ENCODE results near the gene MGAT2. TPM values are rescaled to one million over a fixed set of nuclear protein-coding genes. Genes with fewer than 3 reads are reported as not detected.

The MGAT2 gene
- polyA plus RNA-seq, 1 experiment, result 54.7 TPM

DNA sequence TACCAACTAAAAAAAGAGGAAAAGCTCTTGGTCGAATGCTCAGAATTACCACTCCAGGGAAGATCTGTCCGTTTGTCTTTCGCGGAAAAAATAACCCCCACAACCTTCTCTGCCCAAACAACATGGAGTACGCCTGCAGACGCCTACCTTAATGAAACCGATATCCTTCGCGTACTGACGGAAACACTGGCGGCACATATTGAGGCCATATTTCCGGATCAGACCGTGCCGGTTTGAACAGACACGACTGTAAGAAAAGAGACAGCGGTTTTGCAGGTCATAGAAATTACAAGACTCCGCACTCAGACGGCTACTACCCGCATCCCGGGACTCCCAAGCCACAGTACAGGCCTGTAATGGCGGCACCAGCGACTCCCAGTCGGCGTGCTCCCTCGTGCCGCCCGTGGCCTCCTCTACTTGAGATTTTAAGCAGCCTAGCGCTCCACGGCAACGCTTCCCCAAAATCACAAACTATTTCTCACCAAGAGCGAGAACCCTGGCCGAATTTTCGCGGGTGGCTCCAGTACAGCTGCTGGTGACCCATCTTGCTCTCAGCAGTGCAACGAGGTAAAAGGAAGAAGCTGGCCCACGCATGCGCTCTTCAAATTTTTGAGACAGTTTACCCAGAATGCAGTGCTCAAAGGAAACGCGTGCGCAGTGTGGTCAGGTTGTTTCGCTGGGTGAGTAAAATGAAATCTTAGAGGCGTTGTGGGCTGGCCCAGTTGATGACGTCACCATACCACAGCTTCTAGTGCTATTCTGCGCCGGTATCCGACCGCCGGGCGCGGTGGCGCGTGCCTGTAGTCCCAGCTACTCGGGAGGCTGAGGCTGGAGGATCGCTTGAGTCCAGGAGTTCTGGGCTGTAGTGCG lies 34.6 kb upstream of the MGAT2 start, which contains the start of gene RPS29:
TSS of gene RPS29 (minus strand) at position 578 of the 870 bp plus-strand sequence. CDS start at position 544, 34 bp downstream.
- DNase-seq (ENCODE audit: low read depth, low spot score), result peak; percentile 99
- TF ChIP-seq, protein P1, sequence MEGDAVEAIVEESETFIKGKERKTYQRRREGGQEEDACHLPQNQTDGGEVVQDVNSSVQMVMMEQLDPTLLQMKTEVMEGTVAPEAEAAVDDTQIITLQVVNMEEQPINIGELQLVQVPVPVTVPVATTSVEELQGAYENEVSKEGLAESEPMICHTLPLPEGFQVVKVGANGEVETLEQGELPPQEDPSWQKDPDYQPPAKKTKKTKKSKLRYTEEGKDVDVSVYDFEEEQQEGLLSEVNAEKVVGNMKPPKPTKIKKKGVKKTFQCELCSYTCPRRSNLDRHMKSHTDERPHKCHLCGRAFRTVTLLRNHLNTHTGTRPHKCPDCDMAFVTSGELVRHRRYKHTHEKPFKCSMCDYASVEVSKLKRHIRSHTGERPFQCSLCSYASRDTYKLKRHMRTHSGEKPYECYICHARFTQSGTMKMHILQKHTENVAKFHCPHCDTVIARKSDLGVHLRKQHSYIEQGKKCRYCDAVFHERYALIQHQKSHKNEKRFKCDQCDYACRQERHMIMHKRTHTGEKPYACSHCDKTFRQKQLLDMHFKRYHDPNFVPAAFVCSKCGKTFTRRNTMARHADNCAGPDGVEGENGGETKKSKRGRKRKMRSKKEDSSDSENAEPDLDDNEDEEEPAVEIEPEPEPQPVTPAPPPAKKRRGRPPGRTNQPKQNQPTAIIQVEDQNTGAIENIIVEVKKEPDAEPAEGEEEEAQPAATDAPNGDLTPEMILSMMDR (IDR thresholded peaks at IDR 0.05; ENCODE audit: low read depth, low read length), result no peak
- Histone ChIP-seq H3K4me3 (ENCODE audit: low read depth, low read length) (peak within 1 kb of the TSS; percentile 95), H3K9me3 (ENCODE audit: control insufficient read depth, insufficient read depth, low read length) (no peaks in the 10 kb centered on the region), H3K27ac (ENCODE audit: low read depth, low read length) (peak within 1 kb of the TSS; percentile 67), H3K27me3 (ENCODE audit: control insufficient read depth, insufficient read depth, low read length) (no peaks in the 10 kb centered on the region)
- POLR2A ChIA-PET, result interaction anchor here (0.6 to 1.9 kb wide), 10 partner anchors 9 to 223 kb away, joined by 3 to 21 read pairs (median 6); partner anchors contain the start of genes DNAAF2, KLHDC2, LRR1 and MGAT2
- CTCF ChIA-PET, result interaction anchor here (1.1 to 3.7 kb wide), 5 partner anchors 15 to 125 kb away, joined by 4 to 37 read pairs (median 8); no protein-coding TSS in a partner anchor

DNA sequence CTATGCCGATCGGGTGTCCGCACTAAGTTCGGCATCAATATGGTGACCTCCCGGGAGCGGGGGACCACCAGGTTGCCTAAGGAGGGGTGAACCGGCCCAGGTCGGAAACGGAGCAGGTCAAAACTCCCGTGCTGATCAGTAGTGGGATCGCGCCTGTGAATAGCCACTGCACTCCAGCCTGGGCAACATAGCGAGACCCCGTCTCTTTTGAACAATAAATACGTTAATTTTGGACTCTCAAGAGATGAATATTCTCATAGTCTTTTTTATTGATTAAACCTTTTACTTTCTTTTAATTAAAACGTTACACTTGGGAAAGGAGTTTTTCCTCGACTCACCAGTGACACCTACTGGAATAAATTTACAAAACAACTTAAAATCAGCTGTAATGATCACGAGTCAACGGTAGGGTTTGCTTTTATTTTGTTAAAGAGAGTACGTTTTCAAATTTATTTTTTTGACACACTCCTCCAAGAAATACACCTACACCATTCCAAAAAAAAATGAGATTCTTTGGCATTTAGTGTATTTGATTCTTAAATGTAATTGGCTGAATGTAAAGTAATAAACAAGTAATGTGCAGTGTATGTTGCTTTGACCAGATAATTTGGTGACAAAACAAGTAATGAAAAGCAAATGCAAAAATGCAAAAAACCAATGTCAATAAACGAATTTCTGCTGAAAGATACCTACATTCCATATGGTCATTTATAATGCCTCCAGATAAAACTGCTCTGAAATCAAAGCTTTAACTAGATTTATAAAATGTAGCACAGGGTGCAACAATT lies 33.7 kb upstream of the MGAT2 start:
- POLR2A ChIA-PET, result interaction anchor here (0.6 to 1.9 kb wide), 8 partner anchors 8 to 222 kb away, joined by 3 to 21 read pairs (median 8); partner anchors contain the start of genes DNAAF2, KLHDC2, LRR1 and MGAT2
- Histone ChIP-seq H3K4me3 (ENCODE audit: low read depth, low read length) (peak overlapping the region; percentile 39), H3K27ac (ENCODE audit: low read depth, low read length) (peak overlapping the region; percentile 39), H3K27me3 (ENCODE audit: control insufficient read depth, insufficient read depth, low read length) (no peaks in the 10 kb centered on the region), H3K9me3 (ENCODE audit: control insufficient read depth, insufficient read depth, low read length) (no peaks in the 10 kb centered on the region)
- no peak for DNase-seq (ENCODE audit: low read depth, low spot score)
- TF ChIP-seq, protein P1 (IDR thresholded peaks at IDR 0.05; ENCODE audit: low read depth, low read length), result peak; percentile 73
- CTCF ChIA-PET, result interaction anchor here (0.6 to 3.7 kb wide), 14 partner anchors 8 to 181 kb away, joined by 3 to 37 read pairs (median 4); partner anchors contain the start of genes KLHDC2, MGAT2 and RPL36AL

DNA sequence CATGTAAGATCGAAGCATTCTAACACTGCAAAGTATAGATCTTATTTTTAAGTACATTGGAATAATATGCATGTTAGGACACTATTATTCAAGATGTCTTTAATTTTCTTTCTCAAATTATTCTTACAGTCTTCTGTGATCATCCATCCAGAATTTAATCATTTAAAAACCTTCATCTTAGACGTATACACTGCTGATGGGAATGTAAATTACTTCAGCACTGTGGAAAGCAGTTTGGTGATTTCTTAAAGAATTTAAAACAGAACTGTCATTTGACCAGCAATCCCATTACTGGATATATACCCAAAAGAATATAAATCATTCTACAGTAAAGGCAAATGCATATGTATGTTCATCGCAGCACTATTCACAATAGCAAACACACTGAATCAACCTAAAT lies 31.2 kb upstream of the MGAT2 start:
- ChIA-PET CTCF (no interaction called here), POLR2A (no interaction called here)
- no peak overlapping the region for H3K4me3 ChIP-seq (ENCODE audit: low read depth, low read length)
- no peaks in the 10 kb centered on the region for H3K9me3 ChIP-seq (ENCODE audit: control insufficient read depth, insufficient read depth, low read length)
- DNase-seq (ENCODE audit: low read depth, low spot score), result no peak
- no peaks in the 10 kb centered on the region for H3K27me3 ChIP-seq (ENCODE audit: control insufficient read depth, insufficient read depth, low read length)
- no peak overlapping the region for H3K27ac ChIP-seq (ENCODE audit: low read depth, low read length)
- TF ChIP-seq, protein P1 (IDR thresholded peaks at IDR 0.05; ENCODE audit: low read depth, low read length), result no peak

DNA sequence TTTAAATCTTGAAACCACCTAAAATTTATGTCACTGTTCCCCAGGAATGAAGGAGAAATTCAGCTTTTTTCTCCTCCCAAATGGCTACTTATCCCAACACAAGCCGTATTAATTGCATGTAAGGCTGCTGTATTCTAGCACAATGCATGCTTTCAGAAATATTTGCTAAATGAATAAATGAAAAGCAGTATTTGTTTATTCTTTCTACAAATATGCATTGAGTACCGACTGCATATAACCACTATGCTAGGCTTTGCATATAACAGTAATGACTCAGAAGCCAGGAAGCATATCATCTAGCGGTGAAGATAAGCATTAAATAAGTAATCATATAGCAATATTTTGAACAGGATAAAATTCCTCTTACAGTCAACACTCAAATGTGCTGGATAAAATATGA lies 27.6 kb upstream of the MGAT2 start:
- CTCF ChIA-PET, result no interaction called here

More for the DNA sequence above, 27.6 kb upstream of the MGAT2 start:
- Histone ChIP-seq H3K4me3 (ENCODE audit: low read depth, low read length) (no peak overlapping the region), H3K27ac (ENCODE audit: low read depth, low read length) (peak overlapping the region; percentile 52), H3K27me3 (ENCODE audit: control insufficient read depth, insufficient read depth, low read length) (no peaks in the 10 kb centered on the region), H3K9me3 (ENCODE audit: control insufficient read depth, insufficient read depth, low read length) (no peaks in the 10 kb centered on the region)
- TF ChIP-seq, protein P1 (IDR thresholded peaks at IDR 0.05; ENCODE audit: low read depth, low read length), result peak; percentile 20
- POLR2A ChIA-PET, result interaction anchor here (0.6 kb wide), 2 partner anchors 28 to 411 kb away, joined by 3 to 4 read pairs; partner anchors contain the start of genes MGAT2 and RPL36AL
- peak; percentile 60 for DNase-seq (ENCODE audit: low read depth, low spot score)
